ENCODE results near the gene IRAK1.

The IRAK1 gene

DNA sequence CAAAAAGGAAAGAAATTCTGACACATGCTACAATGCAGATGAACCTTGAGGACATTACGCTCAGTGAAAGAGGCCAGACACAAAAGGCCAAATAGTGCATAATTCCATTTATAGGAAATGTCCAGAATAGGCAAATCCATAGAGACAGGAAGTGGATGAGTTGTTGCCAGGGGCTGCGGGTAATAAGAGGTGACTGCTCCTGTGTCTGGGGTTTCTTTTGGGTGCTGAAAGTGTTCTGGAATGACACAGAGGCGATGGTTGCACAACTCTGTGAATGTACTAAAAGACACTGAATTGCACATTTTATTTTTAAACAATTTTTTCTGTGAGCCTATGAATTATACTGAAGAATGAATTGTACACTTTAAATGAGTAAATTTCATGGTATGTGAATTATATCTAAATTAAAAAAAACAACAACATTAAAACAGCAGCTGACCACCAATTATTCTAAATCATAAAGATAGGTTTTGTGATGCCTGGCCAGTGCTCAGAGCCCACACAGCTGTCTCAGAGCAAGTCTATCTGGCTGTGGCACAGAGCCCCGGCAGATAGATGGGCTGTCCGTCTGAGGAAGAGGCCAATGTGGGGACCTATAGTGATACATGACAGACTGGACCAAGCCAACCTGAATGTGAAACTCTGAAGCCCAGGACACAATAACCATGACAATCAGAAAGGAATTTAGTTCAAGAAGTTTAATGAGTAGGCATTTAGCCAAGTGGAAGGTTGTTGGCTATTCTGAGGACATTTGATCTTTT is 23.5 kb upstream of the IRAK1 start:
- DNase-seq (ENCODE audit: low read depth in 2 of 3, low spot score in 2 of 3) = no peak

DNA sequence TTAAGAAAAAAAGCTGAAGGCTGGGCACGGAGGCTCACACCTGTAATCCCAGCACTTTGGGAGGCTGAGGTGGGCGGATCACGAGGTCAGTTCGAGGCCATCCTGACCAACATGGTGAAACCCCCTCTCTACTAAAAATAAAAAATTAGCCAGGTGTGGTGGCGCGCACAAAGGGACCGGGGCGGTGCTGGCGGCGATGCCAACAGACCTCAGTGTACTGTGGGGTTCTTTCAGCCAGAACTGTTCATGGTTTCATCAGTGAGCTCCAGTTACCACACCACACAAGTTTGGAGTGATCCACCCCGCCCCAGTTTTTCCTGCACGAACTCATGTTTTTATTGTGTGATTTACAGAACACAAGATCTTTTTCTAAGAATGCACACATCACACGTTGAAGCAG is 21.2 kb upstream of the IRAK1 start:
- DNase-seq (ENCODE audit: low read depth in 2 of 3, low spot score in 2 of 3) = no peak

DNA sequence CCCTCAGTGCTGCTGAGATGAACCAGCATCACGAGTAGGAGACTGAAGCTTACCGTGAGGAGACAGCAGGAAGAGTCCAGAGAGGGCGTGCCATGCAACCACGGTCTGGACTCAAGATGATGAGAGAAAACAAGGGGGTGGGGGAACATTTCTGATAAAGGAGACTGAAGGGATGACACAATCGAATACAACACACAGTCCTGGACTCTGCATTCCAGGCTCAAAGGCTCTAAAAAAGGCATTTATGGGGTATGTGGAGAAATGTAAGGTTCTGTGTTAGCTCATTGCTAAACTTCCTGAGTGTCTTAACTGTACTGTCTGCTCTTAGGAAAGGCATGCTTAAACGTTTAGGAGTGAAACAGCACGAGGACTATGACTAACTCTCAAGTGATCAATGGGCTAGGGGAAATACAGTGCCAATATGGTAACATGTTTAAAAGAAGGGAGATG is 20.6 kb upstream of the IRAK1 start:
- DNase-seq (ENCODE audit: low read depth in 2 of 3, low spot score in 2 of 3) = no peak

DNA sequence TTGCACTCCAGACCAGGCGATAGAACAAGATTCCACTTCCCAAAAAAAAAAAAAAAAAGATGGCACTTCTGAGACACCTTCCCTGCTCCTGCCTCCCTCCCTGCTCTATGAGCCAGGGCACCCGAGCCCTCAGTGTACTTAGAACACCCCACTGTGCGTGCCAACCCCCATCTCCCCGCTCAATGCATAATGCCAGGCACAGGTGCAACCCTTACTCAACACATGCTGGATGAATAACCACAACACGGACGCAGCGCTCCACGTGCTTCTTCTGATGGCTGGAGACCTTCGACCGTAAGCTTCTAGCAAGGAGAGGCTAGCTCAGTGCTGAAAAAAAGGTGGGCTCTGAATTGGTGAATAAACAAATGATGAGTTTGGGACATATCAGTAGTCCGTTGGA is 19.9 kb upstream of the IRAK1 start:
- DNase-seq (ENCODE audit: low read depth in 2 of 3, low spot score in 2 of 3) = no peak

DNA sequence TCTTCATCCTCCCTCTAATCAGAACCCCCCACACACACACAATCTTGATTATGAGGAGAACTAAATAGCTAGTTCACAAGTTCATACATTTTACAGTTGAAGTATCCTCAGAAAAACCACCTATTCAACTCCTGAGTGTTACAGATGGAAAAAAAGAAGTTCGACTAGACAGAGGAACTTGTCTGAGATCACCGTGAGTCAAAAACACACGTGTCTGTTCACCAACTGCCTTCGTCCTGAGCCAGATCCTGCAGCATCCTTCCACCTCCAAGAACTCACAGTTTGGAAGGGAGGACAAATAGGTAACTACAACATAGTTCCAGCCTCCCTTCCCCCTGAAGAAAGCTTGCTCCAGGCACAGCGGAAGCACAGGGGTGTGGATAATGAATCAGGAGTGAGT is 19.0 kb upstream of the IRAK1 start:
- no peak for DNase-seq (ENCODE audit: low read depth in 2 of 3, low spot score in 2 of 3)

DNA sequence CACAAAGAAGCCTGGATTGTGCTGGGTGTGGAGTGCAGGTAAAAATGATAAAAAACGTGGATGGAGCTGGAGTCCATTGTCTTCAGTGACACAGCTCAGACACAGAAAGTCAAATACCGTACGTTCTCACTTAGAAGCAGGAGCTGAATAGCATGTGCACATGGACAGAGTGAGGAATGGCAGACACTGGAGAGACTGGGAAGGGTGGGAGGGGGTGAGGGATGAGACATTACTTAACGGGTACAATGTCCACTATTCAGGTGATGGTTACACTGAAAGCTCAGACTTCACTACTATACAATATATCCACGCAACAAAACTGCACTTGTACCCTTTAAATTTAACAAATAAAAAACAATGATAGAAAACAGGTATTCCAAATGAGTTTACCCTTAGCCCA is 18.1 kb upstream of the IRAK1 start:
- DNase-seq (ENCODE audit: low read depth in 2 of 3, low spot score in 2 of 3) = no peak

DNA sequence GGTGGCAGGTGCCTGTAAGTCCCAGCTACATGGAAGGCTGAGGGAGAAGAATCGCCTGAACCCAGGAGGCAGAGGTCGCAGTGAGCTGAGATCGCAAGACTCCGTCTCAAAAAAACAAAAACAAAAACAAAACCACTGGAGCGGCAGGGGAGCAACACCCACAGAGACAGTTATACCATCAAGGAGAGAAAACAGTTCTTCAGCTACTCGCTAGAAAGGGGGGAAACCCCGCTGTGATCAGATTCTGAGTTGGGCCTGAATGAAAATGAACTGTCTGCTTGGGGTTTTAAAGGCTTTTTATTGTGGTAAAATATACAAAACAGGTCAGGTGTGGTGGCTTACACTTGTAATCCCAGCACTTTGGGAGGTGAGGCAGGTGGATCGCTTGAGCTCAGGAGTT is 16.8 kb upstream of the IRAK1 start:
- no peak for DNase-seq (ENCODE audit: low read depth in 2 of 3, low spot score in 2 of 3)

DNA sequence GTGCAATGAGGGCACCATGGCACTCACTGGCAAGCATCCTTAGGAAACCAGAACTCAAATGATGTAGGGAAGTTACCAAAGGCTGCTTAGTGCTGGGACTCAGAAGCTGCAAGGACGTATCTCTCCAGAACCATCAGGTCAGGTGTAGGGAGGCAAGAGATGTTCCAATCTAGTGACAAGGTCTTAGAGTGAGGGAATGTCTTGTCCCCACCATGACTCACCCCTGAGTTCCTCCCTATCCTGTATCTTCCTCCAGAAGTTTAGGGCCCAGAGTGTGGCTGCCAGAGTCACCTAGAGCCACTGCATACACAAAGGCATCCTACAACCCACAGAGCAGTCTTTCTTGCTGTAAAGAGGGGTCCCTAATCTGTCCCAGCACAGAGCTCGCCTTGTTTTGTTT is 14.1 kb upstream of the IRAK1 start:
- DNase-seq (ENCODE audit: low read depth in 2 of 3, low spot score in 2 of 3) = no peak

DNA sequence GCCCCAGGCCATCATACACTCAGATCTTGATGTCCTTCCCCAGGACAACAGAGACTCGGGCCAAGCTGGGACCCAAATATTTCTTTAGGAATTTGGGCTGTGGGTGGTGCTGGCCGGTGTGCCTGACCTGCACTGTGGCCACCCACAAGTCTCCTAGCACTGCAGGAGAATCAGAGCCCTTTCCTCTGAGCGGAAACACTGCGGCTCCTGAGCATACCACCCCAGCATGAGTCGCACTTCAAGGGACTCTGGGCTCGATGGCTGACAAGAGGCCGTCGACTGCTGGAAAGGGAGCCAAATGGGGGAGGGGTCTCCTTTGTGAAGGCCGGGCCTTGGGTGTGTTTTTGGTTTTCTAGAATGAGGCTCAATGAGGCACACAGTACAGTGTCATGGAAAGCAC is 13.0 kb upstream of the IRAK1 start:
- DNase-seq (ENCODE audit: low read depth in 2 of 3, low spot score in 2 of 3) = no peak

DNA sequence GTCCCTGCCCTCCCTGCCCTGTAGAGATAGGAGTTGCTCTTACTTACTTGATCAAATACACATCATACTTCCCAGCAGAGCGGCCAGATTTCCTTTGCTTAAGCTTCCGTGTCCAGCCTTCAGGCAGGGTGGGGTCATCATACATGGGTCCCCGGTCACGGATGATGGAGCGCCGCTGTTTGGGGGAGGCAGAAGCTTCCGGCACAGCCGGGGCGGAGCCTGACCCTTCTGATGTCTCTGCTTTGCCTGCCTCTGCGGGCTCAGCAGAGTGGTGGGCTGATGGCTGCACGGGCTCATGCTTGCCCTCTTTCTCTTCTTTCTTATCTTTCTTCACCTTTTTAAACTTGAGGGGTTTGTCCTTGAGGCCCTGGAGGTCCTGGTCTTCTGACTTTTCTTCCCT is 12.5 kb upstream of the IRAK1 start:
- no peak for DNase-seq (ENCODE audit: low read depth in 2 of 3, low spot score in 2 of 3)

DNA sequence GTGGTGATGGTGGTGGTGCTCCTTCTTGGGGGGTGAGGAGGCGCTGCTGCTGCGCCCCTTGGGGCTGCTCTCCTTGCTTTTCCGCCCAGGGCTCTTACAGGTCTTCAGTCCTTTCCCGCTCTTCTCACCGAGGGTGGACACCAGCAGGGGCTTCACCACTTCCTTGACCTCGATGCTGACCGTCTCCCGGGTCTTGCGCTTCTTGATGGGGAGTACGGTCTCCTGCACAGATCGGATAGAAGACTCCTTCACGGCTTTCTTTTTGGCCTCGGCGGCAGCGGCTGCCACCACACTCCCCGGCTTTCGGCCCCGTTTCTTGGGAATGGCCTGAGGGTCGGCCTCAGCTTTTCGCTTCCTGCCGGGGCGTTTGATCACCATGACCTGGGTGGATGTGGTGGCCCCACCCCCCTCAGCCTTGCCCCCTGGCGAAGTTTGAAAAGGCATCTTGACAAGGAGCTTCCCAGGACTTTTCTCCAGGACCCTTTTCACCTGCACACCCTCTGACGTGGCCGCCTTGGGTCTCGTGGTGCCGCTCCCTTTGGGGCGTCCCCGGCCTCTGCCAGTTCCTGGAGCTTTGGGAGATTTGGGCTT is 11.1 kb upstream of the IRAK1 start:
- DNase-seq (ENCODE audit: low read depth in 2 of 3, low spot score in 2 of 3) = no peak

DNA sequence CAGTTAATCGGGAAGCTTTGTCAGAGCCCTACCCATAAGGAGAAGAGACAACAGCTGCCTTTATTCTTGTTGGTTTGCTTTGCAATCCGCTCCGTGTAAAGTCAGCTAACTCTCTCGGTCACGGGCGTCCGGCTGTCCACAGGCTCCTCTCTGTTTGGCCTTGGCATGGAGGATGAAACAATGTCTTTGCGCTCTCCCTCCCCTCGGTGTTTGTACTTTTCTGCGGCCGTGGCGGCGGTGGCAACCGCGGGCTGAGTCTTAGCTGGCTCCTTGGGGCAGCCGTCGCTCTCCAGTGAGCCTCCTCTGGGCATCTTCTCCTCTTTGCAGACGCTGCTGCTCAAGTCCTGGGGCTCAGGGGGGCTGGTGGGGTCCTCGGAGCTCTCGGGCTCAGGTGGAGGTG is 10.6 kb upstream of the IRAK1 start:
- no peak for DNase-seq (ENCODE audit: low read depth in 2 of 3, low spot score in 2 of 3)

DNA sequence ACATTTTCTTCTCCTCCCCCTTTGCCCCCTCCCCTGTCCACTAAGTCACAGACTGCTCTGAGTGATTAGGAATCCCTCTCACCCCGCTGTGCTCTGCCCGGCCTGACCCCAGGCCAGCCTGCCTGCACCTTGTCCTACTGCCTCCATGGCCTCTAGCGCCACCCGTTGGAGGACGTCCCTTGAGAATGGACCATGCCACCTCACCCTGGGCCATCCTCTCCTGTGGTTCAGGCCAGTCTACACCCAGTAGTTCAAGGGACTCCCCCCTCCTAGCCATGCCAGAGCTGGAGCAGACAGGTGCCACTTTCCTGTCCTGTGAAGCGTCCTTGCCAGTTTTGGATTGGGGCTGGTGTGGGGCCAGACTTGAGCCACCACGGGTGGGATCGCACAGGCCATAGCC is 9.7 kb upstream of the IRAK1 start:
- DNase-seq (ENCODE audit: low read depth in 2 of 3, low spot score in 2 of 3) = no peak

DNA sequence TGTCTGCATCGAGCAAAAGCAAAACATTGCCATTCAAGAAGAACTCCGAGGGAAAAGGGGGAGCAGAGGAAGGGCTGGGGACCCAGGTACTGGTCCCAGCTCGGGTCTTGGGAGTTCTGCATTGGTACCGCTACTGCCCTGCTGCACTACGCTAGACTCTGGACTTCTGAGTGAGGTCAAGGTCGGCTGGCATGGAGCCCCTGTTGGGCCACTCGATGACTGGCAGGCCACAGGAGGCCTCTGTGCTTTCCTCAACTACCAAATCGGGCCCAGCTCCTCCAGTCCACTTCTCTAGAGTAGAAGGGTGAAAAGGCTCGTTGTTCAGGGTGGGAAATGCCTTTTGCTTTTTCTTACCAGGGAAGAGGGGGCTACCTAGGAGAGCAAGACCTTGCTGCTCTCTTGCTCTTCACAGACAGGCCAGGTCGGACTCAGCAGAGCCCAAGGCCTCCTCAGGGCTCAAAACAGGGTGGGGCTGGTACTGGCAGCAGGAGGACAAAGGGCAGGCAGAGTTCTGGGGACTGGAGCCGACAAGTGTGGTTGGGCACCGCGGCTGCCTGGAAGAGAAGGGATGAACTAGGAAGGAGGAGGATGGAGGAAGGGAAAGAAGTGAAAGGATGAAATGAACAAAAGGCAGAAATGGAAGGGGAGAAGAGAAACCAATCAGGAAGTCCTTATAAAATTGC is 8.9 kb upstream of the IRAK1 start:
- DNase-seq (ENCODE audit: low read depth in 2 of 3, low spot score in 2 of 3) = no peak

DNA sequence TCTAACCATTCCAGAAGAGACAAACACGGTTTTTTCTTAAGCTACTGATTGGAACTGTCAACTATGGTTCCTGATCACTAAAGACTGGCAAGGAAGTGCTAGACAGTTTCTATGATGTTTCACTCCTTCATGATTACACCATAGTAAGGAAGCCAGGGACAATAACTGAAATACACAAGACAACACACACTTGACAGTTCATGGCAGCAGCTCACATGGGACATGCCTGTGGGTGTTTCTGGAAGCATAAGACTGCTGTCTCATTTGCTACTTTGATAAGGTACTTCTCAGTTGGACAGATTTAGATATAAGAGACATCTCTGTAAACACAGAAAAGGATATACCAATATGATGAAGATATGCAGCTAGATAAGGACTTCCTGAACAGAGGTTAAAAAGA is 8.3 kb upstream of the IRAK1 start:
- no peak for DNase-seq (ENCODE audit: low read depth in 2 of 3, low spot score in 2 of 3)

DNA sequence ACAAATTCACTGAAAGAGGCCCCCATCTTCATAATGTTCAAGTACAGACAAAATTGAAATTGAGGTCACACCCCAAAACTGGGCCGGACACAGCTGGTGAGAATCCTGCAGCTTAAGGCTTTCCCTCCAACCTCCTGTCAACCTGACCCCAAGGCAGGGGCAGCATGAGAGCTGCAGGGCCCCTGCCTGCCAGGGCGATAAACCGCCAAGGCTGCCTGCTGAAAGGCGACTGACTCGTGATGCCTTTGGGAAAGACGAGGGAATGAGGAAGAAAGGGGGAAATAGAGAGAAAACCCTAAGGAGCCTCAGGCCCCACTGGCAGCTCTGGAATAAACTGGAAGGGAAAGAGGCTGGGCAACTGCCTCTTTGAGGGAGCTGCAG is 7.3 kb upstream of the IRAK1 start:
- DNase-seq (ENCODE audit: low read depth in 2 of 3, low spot score in 2 of 3) = no peak

DNA sequence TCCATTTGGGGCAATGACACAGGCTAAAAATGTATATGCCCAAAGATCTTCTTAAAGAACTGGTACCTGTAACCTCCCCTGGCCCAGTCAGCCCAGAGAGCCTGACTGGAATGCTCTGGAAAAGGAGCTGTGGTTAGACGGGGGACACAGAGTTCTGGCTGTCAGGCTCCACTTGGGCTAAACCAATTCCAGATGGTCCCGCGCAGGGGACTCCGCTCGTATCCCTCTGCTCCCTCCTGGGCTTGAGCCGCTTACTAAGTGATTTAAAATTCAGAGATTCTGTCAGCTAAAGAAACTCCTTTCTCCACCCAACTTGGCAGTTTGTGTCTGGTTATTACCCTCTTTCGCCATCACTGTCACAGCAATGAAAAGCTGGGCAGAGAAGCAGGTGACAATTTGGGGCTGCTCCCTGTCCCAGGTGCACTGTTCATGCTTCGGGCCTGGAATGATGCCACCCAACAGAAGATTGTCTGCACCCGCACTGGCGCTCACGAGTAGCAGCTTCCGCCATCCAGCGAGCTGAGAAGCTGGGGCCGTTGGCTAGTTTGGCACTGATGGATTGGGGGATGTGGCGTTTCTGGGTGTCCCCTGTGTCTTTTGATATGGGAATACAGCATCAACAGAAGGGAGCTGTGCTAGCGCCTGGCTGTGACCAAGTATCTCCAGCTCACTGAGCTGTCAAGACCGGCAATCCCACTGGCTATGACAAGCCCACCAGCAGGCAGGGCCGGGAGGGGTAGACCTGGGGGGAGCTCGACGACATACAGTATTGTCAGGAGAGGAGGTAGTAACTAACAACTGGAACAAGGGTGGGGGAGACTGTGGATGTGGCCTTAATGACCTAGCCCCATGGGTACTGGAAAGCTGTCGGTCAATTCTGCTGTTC is 6.7 kb upstream of the IRAK1 start:
- DNase-seq (ENCODE audit: low read depth in 2 of 3, low spot score in 2 of 3) = no peak

DNA sequence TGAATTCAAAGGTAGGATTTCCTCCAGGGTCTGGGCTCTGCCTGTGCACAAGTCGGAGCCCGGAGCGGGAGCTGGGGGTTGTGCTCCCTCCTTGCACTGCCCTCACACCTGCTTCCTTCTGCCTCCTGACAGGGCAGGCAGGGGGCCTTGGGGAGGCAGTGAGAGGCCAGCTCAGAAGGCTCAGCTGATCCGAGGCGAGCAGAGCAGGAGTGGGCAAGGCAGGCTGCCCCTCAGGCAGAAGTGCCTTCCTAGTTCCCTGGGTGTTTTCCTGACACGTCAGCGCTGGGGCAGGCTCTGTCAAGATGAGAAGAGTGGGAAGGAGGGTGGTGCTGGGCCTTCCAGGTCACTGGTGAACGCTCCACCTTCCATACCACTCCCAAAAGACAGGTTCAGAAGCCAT is 5.5 kb upstream of the IRAK1 start:
- DNase-seq (ENCODE audit: low read depth in 2 of 3, low spot score in 2 of 3) = no peak

DNA sequence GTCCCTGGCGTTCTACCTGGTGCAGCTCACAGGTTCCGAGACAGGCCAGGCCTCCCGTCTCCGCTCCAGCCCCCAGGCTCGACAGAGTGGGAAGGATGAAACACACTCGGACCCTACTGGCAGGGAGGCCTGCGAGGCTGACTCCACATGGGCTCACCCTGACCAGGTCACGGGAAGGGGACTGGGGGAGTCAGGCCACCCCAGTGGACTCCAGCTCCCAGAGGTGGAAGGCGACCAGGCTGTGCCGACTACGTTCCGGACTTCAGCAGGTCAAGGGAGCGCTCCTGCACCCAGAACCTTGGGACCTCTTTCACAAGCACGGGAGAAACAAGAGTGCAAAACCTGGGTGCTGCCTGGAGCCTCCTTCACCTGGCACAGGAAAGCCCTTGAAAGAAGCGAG is 4.6 kb upstream of the IRAK1 start:
- DNase-seq (ENCODE audit: low read depth in 2 of 3, low spot score in 2 of 3) = no peak

DNA sequence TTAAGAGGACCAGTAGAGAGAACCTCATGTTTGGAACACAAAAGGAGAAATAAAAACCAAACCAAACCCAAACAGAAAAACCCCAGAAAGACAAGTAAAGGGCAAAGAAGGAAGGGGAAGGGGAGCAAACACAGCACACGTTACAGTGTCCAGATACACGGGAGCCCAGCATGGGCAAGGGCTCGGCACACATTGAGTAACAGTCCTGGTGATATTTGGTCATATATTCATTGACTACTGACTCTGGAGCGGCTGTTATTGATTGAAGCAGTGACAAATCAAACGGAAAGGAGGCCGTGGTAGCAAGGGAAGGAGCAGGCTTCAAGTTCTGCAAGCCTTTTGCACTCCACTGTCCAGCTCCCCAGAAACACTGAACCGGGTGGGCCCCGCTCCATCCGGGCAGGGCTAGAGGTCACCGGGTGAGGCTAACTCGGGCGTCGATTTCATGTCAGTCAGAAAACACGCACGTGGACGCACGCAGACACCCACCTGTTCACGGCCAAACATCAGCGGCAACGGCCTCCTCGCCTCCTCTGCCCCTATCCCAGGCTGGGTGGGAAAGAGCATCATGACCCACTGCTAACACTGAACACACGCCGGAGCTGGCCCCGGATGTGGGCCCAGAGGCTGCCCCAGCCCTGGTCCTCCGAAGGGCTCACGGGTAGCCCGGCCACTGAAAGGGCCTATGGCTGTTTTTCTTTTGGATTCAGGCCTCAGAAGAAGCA is 3.7 kb upstream of the IRAK1 start:
- no peak for DNase-seq (ENCODE audit: low read depth in 2 of 3, low spot score in 2 of 3)

DNA sequence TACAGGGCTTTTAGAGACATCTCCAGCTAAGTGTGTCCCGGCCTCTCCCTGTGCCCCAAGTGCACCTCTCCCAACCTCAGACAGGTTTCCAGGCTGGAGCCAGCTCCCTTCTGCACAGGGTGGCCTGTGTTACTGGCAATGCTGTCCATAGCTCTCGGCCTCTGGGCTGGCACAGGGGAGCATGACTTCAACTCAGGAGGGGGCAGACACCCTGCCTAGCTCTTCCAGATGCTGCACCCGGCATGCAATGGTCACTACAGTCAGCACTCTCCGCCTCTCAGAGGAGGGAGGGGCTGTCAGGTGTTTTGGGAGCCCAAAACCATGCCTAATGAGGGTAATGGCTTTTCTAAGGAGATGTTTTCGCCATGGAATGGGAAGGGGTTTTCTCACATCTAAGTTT is 2.4 kb upstream of the IRAK1 start:
- no peak for DNase-seq (ENCODE audit: low read depth in 2 of 3, low spot score in 2 of 3)

Data from activated CD8-positive, alpha-beta memory T cell treated with anti-CD3 and anti-CD28 coated beads for 48 hours (primary cell).